ENCODE data around the gene APLN. TPM values are rescaled to one million over a fixed set of nuclear protein-coding genes. Genes with fewer than 3 reads are reported as not detected.

The APLN gene, protein sequence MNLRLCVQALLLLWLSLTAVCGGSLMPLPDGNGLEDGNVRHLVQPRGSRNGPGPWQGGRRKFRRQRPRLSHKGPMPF
- total RNA-seq, result 1 to 10 TPM; 1.1 to 1.8 TPM

DNA sequence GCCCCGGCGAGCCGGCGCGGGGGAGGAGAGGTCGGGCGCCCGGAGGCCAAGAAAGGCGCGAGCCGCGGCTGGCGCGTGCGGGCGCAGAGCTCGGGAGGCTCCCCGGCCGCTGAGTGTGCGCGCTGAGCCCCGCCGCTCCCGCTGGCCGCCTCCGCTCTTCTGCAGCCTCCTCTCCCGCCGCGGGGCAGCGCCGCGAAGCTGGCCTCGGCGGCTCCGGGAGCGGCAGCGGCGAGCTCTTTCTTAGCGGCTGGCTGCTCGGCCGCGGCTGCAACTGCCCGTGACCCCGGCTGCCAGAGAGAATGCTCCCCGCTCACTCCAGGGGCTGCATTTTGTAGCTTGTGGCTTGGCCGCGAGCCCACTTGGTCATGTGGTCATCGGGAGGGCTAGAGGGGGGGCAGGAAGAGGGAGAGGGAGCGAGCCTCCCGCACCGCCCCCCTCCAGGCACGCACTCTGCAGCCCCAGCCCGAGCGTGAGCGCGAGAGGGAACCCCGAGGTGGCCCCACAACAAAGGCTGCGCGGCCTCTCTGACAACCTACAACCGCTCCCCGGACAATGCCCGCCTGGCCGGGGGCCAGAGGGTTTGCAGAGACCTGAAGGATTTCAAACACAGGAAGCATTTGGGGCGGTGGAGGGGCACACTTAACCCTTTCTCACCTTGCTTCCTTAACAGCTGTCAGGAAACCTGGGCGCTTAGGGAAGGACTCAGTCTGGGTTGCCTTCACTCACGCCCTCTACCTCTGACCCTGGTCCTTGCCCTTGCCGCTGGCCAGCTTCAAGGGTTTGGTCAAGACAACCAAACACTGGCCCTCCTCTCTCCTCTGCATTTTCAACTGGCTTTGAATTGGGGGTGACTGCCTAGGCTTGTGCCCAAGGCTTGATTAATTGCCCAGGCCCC is at the start of gene APLN:
Gene APLN, minus strand, starts transcription at position 305 of the 895 bp plus-strand sequence. CDS start 326 bp downstream, outside the sequence.
- Histone ChIP-seq H3K4me3 (peak within 1 kb of the TSS; percentile 74), H3K36me3 (no peaks in the 10 kb centered on the region), H3K9me3 (no peaks in the 10 kb centered on the region), H3K4me1 (ENCODE audit: control insufficient read depth in 1 of 2, low read depth in 2 of 2) (peaks cover 0 to 14% of the 10 kb centered on the region in 2 donors), H3K27ac (peak within 1 kb of the TSS in 1 of 2 donors; percentile 35), H3K27me3 (replicated peaks; ENCODE audit: insufficient read depth) (no peaks in the 10 kb centered on the region)
- DNase-seq (ENCODE audit: low spot score), result no peak
- no peak for ATAC-seq (ENCODE audit: insufficient number of reproducible peaks, low FRiP score, low read depth)
- TF ChIP-seq CTCF (IDR thresholded peaks at IDR 0.05), result no peak

GRCh38 chrX:129704491-129704890 is 49.7 kb upstream of the APLN start:
- Histone ChIP-seq H3K9me3 (no peaks in the 10 kb centered on the region), H3K27ac (no peak overlapping the region), H3K27me3 (replicated peaks; ENCODE audit: insufficient read depth) (no peaks in the 10 kb centered on the region), H3K4me3 (no peak overlapping the region), H3K4me1 (ENCODE audit: control insufficient read depth in 1 of 2, low read depth in 2 of 2) (peaks cover 0 to 20% of the 10 kb centered on the region in 2 donors), H3K36me3 (no peaks in the 10 kb centered on the region)
- ATAC-seq (ENCODE audit: insufficient number of reproducible peaks, low FRiP score, low read depth) (no peak), DNase-seq (ENCODE audit: low spot score) (no peak)
- no peak for TF ChIP-seq CTCF (IDR thresholded peaks at IDR 0.05)

- peak; percentile 20 for DNase-seq (ENCODE audit: low spot score)
- Histone ChIP-seq H3K4me3 (no peak overlapping the region), H3K36me3 (no peaks in the 10 kb centered on the region), H3K27me3 (replicated peaks; ENCODE audit: insufficient read depth) (no peaks in the 10 kb centered on the region), H3K9me3 (no peaks in the 10 kb centered on the region), H3K4me1 (ENCODE audit: control insufficient read depth in 1 of 2, low read depth in 2 of 2) (peaks cover 0 to 17% of the 10 kb centered on the region in 2 donors), H3K27ac (peak overlapping the region; percentile 22 to 76)
- no peak for TF ChIP-seq CTCF (IDR thresholded peaks at IDR 0.05)
- peak; percentile 92 for ATAC-seq (ENCODE audit: insufficient number of reproducible peaks, low FRiP score, low read depth)
Measured at GRCh38 chrX:129701624-129702069, 46.9 kb upstream of the APLN start.

- TF ChIP-seq CTCF (IDR thresholded peaks at IDR 0.05), result no peak
- no peaks in the 10 kb centered on the region for H3K27me3 ChIP-seq (replicated peaks; ENCODE audit: insufficient read depth)
- ATAC-seq (ENCODE audit: insufficient number of reproducible peaks, low FRiP score, low read depth) (no peak), DNase-seq (ENCODE audit: low spot score) (no peak)
- H3K4me1 ChIP-seq (ENCODE audit: control insufficient read depth in 1 of 2, low read depth in 2 of 2), result peaks cover 0 to 11% of the 10 kb centered on the region in 2 donors
- peak overlapping the region in 1 of 2 donors; percentile 76 for H3K27ac ChIP-seq
- no peaks in the 10 kb centered on the region for H3K36me3 ChIP-seq
- H3K4me3 ChIP-seq, result no peak overlapping the region
- no peaks in the 10 kb centered on the region for H3K9me3 ChIP-seq
Measured at GRCh38 chrX:129700536-129700935, 45.8 kb upstream of the APLN start.

DNA sequence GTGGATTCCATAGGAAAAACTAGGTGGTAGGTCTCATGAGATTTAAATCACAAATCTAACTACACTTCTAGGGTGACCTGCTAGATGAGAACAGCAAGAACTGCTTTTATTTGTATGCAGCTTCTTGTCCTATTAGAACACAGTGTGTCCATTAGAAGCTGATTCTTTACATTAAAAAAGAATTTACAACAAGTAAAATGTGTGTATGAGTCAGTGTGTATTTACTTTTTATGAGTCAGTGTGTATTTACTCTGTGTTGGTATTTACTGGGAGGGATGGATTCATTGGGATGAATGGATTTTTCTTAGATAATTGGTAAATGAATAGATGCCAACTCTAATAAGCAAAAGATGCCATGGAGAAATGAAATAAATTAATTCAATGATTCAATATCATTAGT is 43.4 kb upstream of the APLN start:
- no peak for DNase-seq (ENCODE audit: low spot score)
- no peaks in the 10 kb centered on the region for H3K27me3 ChIP-seq (replicated peaks; ENCODE audit: insufficient read depth)
- TF ChIP-seq CTCF (IDR thresholded peaks at IDR 0.05), result no peak
- H3K9me3 ChIP-seq, result no peaks in the 10 kb centered on the region
- no peak for ATAC-seq (ENCODE audit: insufficient number of reproducible peaks, low FRiP score, low read depth)
- no peak overlapping the region for H3K4me3 ChIP-seq
- no peaks in the 10 kb centered on the region for H3K36me3 ChIP-seq
- peaks cover 0 to 11% of the 10 kb centered on the region in 2 donors for H3K4me1 ChIP-seq (ENCODE audit: control insufficient read depth in 1 of 2, low read depth in 2 of 2)
- H3K27ac ChIP-seq, result no peak overlapping the region
